Body of pancreas (tissue), 4 donors: ENCODE measurements around the gene SETBP1.

Experiments
- POLR2A ChIP-seq, 3 donors: fragments of 450-650 bp; IDR thresholded peaks; one replicate each; pipeline ENCODE4 v1.6.1; 2016; ENCODE audit warnings: antibody characterized with exemption in 3 of 3, mild to moderate bottlenecking in 2 of 3
- TF ChIP-seq, protein P1 (sequence below), 7 experiments: fragments of 450-650 bp in 4 of 7; fragments of 200-600 bp in 3 of 7; sonication (generic) in 3 of 7; IDR thresholded peaks; one replicate each; pipeline ENCODE4 v1.5.1; 2016 to 2019; ENCODE audit warnings: antibody characterized with exemption in 7 of 7

GRCh38 chr18:44937960-44938719, 257.5 kb downstream of the SETBP1 start:
- no peak for TF ChIP-seq POLR2A (IDR thresholded peaks at IDR 0.05)
- TF ChIP-seq, protein P1, sequence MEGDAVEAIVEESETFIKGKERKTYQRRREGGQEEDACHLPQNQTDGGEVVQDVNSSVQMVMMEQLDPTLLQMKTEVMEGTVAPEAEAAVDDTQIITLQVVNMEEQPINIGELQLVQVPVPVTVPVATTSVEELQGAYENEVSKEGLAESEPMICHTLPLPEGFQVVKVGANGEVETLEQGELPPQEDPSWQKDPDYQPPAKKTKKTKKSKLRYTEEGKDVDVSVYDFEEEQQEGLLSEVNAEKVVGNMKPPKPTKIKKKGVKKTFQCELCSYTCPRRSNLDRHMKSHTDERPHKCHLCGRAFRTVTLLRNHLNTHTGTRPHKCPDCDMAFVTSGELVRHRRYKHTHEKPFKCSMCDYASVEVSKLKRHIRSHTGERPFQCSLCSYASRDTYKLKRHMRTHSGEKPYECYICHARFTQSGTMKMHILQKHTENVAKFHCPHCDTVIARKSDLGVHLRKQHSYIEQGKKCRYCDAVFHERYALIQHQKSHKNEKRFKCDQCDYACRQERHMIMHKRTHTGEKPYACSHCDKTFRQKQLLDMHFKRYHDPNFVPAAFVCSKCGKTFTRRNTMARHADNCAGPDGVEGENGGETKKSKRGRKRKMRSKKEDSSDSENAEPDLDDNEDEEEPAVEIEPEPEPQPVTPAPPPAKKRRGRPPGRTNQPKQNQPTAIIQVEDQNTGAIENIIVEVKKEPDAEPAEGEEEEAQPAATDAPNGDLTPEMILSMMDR (IDR thresholded peaks at IDR 0.05): no peak
